Stimulated activated CD8-positive, alpha-beta memory T cell treated with anti-CD3 and anti-CD28 coated beads, Interleukin-4, amount 100 ng/mL, for 4 hours (primary cell): ENCODE results near the gene RNF103.
"Not testable (repeated sequence)": the region's sequence is repeated elsewhere in the genome, so short reads cannot be mapped to it uniquely, and the experiment has no call there.

Experiments
- DNase-seq, 2 donors: peaks; one replicate each; pipeline ENCODE4 v3.0.0-alpha.2; 2020; ENCODE audit warnings: low read depth in 2 of 2, low spot score in 1 of 2

The RNF103 gene, protein sequence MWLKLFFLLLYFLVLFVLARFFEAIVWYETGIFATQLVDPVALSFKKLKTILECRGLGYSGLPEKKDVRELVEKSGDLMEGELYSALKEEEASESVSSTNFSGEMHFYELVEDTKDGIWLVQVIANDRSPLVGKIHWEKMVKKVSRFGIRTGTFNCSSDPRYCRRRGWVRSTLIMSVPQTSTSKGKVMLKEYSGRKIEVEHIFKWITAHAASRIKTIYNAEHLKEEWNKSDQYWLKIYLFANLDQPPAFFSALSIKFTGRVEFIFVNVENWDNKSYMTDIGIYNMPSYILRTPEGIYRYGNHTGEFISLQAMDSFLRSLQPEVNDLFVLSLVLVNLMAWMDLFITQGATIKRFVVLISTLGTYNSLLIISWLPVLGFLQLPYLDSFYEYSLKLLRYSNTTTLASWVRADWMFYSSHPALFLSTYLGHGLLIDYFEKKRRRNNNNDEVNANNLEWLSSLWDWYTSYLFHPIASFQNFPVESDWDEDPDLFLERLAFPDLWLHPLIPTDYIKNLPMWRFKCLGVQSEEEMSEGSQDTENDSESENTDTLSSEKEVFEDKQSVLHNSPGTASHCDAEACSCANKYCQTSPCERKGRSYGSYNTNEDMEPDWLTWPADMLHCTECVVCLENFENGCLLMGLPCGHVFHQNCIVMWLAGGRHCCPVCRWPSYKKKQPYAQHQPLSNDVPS

DNA sequence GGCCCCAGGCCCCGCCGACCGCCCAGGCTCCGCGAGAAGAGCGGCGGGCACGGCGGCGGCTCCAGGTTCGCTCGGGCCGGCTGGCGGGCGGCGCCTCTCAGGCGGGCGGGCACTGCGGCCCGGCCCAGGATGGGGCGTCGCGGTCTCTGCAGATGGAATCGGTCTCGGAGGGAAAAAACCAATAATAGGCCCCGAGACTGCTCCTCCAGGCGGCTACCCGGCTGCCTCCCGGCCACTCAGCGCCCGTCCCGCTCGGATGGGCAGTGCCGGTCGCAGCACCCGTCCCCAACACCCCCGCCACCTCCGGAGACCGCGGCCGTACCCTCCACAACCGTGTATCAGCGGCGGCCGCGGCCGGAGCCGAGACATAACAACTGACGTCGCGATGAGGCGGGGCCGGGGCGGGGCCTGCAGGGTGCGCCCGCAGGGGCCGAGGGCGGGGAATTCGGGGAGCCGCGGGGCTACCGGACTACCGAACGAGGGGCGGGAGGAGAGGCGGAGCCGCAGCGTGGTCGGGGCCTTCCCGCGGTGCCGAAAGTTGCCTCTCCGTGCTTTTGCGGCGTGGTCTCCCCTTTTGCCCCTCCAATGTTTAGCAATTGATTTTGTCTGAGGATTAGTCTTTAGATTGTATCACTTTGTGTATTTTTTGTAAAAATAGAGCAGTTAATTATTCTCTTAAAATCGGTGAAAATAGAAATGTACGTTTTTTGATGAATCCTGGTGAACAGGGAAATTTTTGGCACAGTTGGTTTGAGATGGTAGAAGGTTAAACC is at the start of gene RNF103:
RNF103 (minus strand) TSS at position 372 of the 773 bp plus-strand sequence. CDS start 979 bp downstream, outside the sequence.
- peak; percentile 83 to 89 for DNase-seq

GRCh38 chr2:86673011-86673410 is 49.3 kb upstream of the RNF103 start:
- DNase-seq = no peak

DNA sequence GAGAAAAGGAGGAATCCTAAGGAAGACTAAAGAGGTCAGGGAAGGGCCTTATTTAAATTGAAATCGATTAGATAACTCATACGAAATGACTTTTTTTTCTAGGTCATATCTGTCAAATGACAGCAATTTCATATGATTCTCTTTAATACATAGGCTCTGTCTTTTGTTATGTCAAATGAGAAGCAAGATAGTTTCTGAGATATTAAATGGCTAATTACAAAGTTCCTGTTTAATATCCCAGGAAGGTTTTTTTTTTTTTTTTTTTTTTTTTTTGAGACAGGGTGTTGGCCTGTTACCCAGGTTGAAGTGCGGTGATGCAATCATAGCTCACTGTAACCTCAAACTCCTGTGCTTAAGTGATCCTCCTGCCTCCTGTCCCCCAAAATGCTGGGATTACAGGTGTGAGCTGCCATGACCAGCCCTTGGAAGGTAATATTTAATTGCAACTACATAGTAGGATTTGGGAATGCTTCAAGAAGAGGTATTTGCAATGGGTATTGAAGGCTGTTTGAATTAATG is 48.4 kb upstream of the RNF103 start:
- no peak for DNase-seq

DNA sequence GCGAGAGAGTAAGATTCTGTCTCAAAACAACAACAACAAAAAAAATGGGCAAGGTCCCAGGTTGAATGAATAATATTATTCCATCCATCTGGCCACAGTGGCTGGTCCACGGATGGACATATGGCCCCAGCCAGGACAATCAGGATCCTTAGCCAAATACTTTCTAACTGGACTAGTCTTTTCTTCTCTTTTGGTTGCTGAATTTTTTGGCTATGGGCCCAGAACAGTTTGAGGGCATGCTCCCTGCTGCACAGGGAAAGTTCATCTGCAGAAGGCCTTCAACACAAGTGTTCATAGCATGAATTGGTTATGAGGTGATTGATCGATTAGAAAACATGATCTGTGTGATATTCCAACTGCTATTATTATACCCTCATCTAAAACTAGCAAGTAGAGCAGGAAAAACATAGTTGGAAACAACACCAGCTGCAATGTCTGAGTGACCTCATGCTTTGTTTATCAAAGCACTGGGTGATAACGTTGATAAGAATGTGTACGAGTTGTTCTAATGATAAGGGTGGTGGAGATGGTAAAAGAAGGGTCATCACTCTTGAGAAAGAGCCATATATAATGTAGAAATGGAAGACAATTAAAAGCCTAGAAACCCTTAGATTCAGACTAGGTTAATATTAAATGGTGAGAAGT is 47.8 kb upstream of the RNF103 start:
- no peak for DNase-seq

GRCh38 chr2:86669323-86669722 is 45.7 kb upstream of the RNF103 start:
- not testable (repeated sequence) for DNase-seq

DNA sequence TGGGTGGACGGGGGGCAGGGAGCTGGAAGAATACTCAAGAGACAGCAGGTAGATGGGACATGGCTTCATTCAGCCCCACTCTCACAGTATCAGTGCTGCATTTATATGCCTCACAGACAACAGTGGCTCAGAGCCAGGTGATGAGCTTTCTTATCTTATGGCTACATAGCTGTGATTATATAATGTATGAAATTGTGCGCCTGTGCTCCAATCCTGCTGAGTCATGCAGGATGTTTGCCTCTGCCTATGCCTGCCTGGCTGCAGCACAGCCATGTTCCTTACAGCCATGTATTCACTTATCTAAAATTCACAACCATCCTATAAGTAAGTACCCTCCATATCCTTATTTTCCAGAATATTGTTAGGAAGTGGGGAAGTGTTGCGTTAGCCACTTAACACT is 37.7 kb upstream of the RNF103 start:
- DNase-seq = no peak

- no peak for DNase-seq
Measured at GRCh38 chr2:86650188-86650587, 26.5 kb upstream of the RNF103 start.

DNA sequence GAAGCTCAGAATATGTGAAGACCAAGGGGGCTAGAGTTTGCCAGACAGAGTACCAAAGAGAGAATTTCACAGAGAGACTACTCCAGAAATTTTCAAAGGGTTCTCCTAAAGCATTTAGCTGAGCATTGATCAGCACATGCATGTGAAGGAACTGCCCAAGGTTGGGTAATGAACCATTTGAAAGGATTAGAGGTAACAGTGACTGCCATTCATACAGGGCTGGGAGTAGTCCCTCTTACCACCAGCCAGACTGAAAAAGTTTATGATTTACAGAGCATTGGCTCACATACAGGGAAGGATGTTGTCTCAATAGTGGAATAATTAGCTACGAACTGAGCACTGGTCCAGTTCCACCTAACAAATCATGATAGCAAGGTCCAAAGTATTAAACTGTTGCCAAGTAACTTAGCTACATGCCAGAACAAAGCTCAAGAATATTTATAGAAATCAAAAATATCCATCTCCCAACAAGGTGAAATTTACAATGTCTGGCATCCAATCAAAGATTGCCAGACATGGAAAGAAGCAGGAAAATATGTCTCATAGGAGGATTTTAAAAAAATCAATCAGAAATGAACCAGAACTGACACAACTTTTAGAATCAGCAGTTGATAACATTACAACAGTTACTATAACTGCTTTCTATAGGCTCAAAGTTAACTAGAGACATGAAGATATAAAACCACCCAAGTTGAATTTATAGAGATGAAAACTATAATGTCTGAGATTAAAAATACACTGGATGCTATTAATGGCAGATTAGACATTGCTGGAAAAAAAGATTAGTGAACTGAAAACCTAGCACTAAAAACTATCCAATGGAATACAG is 25.7 kb upstream of the RNF103 start:
- no peak for DNase-seq

- DNase-seq = no peak
Measured at GRCh38 chr2:86648681-86649080, 25.0 kb upstream of the RNF103 start.

- no peak for DNase-seq
Measured at GRCh38 chr2:86646865-86647264, 23.2 kb upstream of the RNF103 start.

DNA sequence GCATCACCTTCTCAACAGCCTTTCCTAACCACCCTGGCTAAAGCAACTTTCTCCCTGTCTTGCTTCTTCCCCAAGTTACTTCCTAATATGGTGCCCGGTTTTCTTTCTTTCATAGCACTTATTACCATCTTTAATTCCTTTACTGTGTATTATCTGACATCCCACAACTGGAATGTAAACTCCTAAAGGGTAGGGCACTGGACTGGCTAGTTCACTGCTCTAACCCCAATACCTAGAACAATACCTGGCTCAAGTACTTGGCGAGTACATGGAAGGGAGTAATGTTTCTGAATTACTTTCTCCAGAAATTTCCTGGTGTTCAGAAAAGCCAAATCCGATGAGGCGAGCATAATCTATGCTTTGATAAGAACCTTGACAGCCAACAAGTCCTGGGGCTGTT is 22.7 kb upstream of the RNF103 start:
- DNase-seq = no peak

- no peak for DNase-seq
Measured at GRCh38 chr2:86645752-86646151, 22.1 kb upstream of the RNF103 start.

DNA sequence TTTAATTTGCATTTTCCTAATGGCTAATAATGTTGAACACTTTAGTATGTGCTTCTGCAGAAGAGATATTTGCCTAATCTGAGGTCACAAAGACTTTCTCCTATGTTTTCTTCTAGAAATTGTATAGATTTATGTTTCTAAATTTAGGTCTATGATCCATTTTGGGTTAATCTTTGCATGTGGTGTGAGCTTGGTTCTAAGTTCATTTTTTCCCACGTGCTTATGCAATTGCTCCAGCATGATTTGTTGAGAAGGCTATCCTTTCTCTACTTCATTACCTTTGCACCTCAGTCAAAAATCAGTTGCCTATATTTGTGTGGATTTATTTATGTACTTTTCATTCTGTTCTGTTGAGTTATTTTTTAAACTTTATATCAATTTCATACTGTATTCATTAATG is 15.0 kb upstream of the RNF103 start:
- no peak for DNase-seq

GRCh38 chr2:86636842-86637241 is 13.2 kb upstream of the RNF103 start:
- DNase-seq = no peak

GRCh38 chr2:86634352-86634751 is 10.7 kb upstream of the RNF103 start:
- DNase-seq = no peak

DNA sequence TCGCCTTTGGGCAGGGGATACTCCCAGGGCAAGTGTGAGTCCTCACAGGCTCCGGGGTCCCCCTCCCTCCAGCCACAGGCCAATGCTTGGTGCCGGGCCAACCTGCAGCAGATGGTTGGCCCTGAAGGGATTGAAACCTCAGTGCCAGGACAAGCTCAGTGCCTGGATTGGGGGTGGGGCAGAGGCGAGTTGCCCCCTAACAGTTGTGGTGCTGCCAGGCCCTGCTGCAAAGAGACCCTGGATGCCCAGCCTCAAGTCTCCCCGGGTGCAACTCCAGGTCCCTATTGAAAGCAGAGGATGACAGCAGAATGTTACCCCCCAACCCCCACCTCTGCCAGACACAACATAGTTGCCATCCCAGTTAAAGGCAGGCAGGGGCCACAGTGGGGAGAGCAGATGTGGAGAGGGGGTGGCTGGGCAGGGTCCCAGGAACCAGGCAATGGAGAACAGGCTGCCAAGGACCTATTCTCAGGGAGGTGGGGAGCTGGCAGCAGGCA is 9.5 kb upstream of the RNF103 start:
- no peak for DNase-seq

DNA sequence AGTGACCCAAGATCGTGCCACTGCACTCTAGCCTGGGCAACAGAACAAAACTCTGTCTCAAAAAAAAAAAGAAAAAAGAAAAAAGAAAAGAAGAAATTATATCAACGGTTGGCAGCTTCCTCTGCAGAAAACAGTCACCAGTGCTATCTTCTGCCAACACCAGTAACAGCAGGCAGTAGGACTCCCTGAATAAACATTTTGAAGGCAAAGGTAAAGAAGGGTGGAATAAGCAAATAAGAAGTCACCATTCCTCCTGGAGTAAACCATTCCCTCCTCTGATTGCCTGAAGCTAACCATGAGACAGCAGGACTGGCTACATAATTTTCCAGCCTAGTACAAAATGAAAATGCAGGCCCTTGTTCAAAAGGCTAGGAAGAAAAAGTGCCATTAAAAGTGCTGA is 9.0 kb upstream of the RNF103 start:
- DNase-seq = no peak

DNA sequence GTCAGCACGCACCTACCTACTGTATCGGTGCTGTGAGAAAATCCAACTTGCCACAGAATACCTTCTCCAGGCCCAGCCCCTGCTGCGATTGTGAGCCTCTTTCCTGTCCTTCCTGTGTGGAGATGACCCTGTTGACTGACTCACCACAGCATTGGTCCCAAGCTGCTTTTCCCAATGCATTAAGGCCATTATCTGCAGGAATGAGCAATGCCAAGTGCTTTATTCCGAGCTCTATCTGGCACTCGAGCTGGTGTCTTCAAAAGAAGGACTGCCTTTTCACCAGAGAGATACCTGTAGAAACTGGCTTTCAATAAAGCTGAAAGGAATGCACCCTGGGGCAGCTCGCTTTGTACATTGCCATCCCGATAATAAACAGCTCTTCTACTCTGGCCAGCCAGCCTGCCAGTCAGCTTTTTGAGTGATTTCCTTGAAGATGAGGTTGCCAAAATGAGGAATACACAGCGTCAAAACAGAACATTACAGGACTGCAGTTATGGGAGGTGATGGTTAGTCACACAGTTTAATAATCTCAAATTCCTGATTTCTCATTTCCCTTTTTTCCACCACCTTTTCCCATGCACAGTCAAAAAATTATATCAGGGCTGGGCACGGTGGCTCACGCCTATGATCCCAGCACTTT is 8.3 kb upstream of the RNF103 start:
- no peak for DNase-seq

DNA sequence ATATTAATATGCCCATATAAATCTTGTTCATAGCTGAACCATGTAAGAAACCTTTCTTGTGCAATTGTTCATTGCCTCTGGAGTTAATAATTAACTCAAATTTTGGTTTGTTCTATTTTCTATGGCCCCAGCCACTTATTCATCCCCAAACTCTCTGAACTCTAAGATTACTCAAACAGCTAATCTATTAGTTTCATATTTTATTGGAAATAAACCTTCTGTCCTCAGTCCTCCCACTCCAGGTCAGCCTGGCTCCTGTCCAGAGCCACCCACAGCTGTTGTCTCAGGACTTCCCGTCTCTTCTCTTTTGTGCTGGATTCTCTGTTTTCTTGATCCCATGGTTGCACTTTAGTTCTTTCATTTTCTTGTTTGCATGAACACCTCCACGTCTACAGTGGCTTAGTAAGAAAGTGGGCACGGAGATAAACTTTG is 4.4 kb upstream of the RNF103 start:
- no peak for DNase-seq

DNA sequence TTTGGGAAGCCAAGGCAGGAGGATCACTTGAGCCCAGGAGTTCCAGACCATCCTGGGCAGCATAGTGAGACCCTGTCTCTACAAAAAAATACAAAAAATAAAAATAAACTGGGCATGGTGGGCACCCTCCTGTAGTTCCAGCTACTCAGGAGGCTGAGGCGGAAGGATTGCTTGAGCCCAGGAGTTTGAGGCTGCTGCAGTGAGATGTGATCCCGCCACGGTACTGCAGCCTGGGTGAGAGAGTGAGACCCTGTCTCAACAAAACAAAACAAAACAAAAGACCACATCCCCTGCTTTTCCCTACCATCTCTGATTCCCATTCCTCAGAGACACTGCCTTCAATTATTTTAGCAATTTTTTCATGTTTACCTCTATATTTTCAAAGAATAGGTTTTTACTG is 3.9 kb upstream of the RNF103 start:
- no peak for DNase-seq
